ENCODE results near the gene SLC2A4RG. TPM values are rescaled to one million over a fixed set of nuclear protein-coding genes. Genes with fewer than 3 reads are reported as not detected.

Gene SLC2A4RG
- total and polyA plus RNA-seq, 2 of the 13 experiments (the other 11 are each of a cell fraction or from before 2014, with no cell fraction given): 91.4 to 95.9 TPM

- no peak for TF ChIP-seq NR3C1 (CRISPR knock-in tag; IDR thresholded peaks at IDR 0.05)
- TF ChIP-seq ZNF24 (IDR thresholded peaks at IDR 0.05): no peak
- no peak for TF ChIP-seq ZNF253 (CRISPR knock-in tag; IDR thresholded peaks at IDR 0.05; ENCODE audit: borderline replicate concordance)
- no peak for TF ChIP-seq PHB2 (IDR thresholded peaks at IDR 0.05; ENCODE audit: partially characterized antibody)
- TF ChIP-seq ETV6 (CRISPR knock-in tag; conservative IDR thresholded peaks at IDR 0.05): no peak
- TF ChIP-seq MEIS2 (CRISPR knock-in tag; IDR thresholded peaks at IDR 0.05): no peak
- no peak for TF ChIP-seq ZC3H4 (CRISPR knock-in tag; IDR thresholded peaks at IDR 0.05; ENCODE audit: borderline replicate concordance)
- TF ChIP-seq RAD21 (CRISPR knock-in tag; IDR thresholded peaks at IDR 0.05): no peak
- TF ChIP-seq ZNF639 (CRISPR knock-in tag; conservative IDR thresholded peaks at IDR 0.05): no peak
- no peak for TF ChIP-seq RFX5 (IDR thresholded peaks at IDR 0.05; ENCODE audit: low read depth, low read length)
- no peak for TF ChIP-seq FOXA3 (CRISPR knock-in tag; IDR thresholded peaks at IDR 0.05)
- no peak for TF ChIP-seq NFE2L1 (CRISPR knock-in tag; IDR thresholded peaks at IDR 0.05; ENCODE audit: borderline replicate concordance)
- TF ChIP-seq ZKSCAN5 (CRISPR knock-in tag; IDR thresholded peaks at IDR 0.05): no peak
- 0 out of 2 replicates have a peak, but pooled peaks have one; percentile 6 for TF ChIP-seq ZNF768 (CRISPR knock-in tag; IDR thresholded peaks at IDR 0.05)
- no peak for TF ChIP-seq MTA3 (CRISPR knock-in tag; IDR thresholded peaks at IDR 0.05)
- TF ChIP-seq HMGA1 (CRISPR knock-in tag; conservative IDR thresholded peaks at IDR 0.05): no peak
- no peak for TF ChIP-seq ZNF792 (CRISPR knock-in tag; IDR thresholded peaks at IDR 0.05)
- no peak for TF ChIP-seq CREM (IDR thresholded peaks at IDR 0.05)
- no peak for TF ChIP-seq CREM (CRISPR knock-in tag; IDR thresholded peaks at IDR 0.05)
- no peak for TF ChIP-seq U2AF2 (IDR thresholded peaks at IDR 0.05; ENCODE audit: low read depth, low read length)
- TF ChIP-seq ZNF143 (CRISPR knock-in tag; IDR thresholded peaks at IDR 0.05): peak; percentile 10; the same call in 1 of the 2 replicates
- no peak for TF ChIP-seq ZFP90 (CRISPR knock-in tag; IDR thresholded peaks at IDR 0.05; ENCODE audit: borderline replicate concordance)
- TF ChIP-seq ZNF788 (CRISPR knock-in tag; IDR thresholded peaks at IDR 0.05; ENCODE audit: borderline replicate concordance): peak; percentile 40; the same call in 1 of the 2 replicates
- no peak for TF ChIP-seq ARID4A (CRISPR knock-in tag; IDR thresholded peaks at IDR 0.05; ENCODE audit: borderline replicate concordance)
- no peak for TF ChIP-seq ATAD3A (CRISPR knock-in tag; IDR thresholded peaks at IDR 0.05)
- TF ChIP-seq MED1 (CRISPR knock-in tag; IDR thresholded peaks at IDR 0.05): no peak
- no peak for TF ChIP-seq SMYD3 (CRISPR knock-in tag; IDR thresholded peaks at IDR 0.05)
- TF ChIP-seq CEBPG (CRISPR knock-in tag; IDR thresholded peaks at IDR 0.05): no peak
- peak; percentile 27; the same call in 1 of the 2 replicates for TF ChIP-seq PITX1 (CRISPR knock-in tag; IDR thresholded peaks at IDR 0.05)
- no peak for TF ChIP-seq DRAP1 (CRISPR knock-in tag; IDR thresholded peaks at IDR 0.05)
Measured at GRCh38 chr20:63702036-63702665, 37.4 kb upstream of the SLC2A4RG start (continued).

Measured in HepG2 (cell line).